Astrocyte (in vitro differentiated cells and primary cell): ENCODE data around the gene ENPP3.
"Not testable (repeated sequence)": the region's sequence is repeated elsewhere in the genome, so short reads cannot be mapped to it uniquely, and the experiment has no call there.

Source experiments
- EZH2 ChIP-seq: IDR thresholded peaks from 2 replicates; pipeline ENCODE4 v1.6.1; 2012; ENCODE audit warnings: mild to moderate bottlenecking, low read length, inconsistent platforms; ENCODE audit not compliant: insufficient read depth
- TF ChIP-seq, protein P1 (sequence below): IDR thresholded peaks from 2 replicates; pipeline ENCODE4 v1.5.1; 2011; ENCODE audit warnings: low read depth, mild to moderate bottlenecking, inconsistent platforms, low read length, moderate library complexity; ENCODE audit not compliant: insufficient read depth

GRCh38 chr6:131700851-131701250 is 63.7 kb downstream of the ENPP3 start:
- TF ChIP-seq, protein P1, sequence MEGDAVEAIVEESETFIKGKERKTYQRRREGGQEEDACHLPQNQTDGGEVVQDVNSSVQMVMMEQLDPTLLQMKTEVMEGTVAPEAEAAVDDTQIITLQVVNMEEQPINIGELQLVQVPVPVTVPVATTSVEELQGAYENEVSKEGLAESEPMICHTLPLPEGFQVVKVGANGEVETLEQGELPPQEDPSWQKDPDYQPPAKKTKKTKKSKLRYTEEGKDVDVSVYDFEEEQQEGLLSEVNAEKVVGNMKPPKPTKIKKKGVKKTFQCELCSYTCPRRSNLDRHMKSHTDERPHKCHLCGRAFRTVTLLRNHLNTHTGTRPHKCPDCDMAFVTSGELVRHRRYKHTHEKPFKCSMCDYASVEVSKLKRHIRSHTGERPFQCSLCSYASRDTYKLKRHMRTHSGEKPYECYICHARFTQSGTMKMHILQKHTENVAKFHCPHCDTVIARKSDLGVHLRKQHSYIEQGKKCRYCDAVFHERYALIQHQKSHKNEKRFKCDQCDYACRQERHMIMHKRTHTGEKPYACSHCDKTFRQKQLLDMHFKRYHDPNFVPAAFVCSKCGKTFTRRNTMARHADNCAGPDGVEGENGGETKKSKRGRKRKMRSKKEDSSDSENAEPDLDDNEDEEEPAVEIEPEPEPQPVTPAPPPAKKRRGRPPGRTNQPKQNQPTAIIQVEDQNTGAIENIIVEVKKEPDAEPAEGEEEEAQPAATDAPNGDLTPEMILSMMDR: not testable (repeated sequence)
- TF ChIP-seq EZH2: not testable (repeated sequence)
